HG03521 (cell line): ENCODE measurements around the gene IRF4.

Experiments used
- ATAC-seq: cut with Tn5 transposase; IDR thresholded peaks from one replicate; pipeline ENCODE4 v1.9.1; 2021; ENCODE audit warnings: mild to moderate bottlenecking, moderate library complexity; ENCODE audit not compliant: unreplicated experiment

Gene IRF4

DNA sequence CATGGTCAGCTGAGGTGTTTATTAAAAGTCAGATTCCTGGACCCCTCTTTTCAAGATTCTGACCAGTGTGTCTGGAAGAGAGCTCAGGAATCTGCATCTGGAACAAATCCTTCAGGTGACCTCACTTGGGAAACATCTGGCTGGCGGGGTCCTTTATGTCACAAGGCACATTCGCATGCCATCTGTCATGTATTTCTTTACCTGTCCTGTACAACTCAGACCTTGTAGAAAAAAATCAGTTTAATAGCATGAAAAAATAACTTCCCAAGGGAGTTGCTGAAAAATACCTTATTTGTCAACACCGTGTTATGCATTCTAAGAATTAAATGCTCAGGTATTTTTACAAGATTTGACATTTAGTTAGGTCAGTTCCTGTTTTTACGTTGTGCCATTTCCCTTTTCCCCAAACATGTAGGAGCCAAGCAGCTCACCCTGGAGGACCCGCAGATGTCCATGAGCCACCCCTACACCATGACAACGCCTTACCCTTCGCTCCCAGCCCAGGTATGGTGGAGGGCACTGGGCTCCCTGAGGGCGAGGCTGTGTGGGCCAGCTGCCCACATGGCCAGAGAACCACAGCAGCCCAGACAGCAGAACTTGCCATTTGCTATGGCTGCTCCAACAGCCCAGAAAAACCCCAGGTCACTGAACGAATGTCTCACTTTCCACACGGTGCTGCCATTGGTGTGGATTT, 4.0 kb downstream of the IRF4 start:
- ATAC-seq = no peak

DNA sequence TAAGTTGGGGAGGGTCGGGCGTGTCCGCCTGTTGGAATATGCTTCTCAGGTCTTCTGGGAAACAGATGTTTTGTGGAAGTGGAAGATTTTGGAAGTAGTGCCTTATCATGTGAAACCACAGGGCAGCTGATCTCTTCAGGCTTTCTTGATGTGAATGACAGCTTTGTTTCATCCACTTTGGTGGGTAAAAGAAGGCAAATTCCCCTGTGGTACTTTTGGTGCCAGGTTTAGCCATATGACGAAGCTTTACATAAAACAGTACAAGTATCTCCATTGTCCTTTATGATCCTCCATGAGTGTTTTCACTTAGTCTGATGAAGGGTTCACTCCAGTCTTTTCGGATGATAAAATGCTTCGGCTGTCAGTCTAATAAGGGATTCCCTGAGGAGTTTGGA, 4.6 kb downstream of the IRF4 start:
- ATAC-seq = no peak

DNA sequence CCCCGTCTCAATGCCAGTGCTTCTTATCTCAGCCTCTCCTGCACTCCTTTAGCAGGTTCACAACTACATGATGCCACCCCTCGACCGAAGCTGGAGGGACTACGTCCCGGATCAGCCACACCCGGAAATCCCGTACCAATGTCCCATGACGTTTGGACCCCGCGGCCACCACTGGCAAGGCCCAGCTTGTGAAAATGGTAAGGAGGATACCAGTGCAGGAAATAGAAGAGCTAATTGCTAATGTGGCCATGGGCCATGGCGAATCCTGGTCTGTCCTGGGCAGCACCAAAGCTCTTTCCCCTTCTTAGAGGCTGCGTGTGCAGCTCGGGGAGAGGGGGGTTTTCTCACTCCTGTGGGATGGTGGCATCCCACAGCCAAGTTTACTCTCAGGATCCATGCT, 5.5 kb downstream of the IRF4 start:
- no peak for ATAC-seq

DNA sequence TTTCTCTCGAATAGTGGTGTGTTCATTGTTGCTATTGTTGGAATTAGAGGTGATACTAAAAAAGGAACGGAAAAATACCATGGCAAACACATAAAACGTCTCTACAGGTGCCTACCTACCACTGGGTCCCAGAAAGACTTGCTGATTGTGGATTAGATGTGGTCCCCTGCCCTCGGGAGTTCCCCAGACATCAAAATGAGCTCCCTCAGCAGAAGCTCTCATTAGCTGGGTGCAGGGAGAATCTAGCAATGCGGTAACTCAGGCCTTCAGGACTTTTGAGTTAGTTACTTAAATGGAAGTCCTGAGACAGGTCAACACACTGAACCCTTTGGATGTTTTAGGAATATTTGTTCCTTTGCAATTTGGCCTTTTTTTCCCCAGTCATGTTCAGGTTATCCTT, 6.1 kb downstream of the IRF4 start:
- no peak for ATAC-seq

DNA sequence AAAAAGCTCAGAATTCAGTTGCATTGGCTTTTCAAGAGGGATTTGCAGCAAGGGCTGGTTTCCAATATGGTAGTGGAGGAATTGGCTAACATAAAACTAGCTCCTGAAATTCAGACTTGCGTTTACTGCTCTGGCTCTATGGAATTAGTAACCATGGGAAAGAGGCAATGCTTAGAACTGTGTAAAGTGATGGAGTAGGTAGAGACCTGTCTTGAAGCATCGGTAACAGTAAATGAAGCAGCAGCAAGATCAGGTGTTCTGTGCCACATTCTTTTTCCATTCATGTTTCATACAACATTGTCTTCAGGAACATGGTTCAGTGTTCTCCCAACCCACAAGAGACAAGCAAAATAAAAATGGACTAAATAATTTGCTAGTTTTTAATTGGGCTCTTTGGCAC, 6.5 kb downstream of the IRF4 start:
- no peak for ATAC-seq

DNA sequence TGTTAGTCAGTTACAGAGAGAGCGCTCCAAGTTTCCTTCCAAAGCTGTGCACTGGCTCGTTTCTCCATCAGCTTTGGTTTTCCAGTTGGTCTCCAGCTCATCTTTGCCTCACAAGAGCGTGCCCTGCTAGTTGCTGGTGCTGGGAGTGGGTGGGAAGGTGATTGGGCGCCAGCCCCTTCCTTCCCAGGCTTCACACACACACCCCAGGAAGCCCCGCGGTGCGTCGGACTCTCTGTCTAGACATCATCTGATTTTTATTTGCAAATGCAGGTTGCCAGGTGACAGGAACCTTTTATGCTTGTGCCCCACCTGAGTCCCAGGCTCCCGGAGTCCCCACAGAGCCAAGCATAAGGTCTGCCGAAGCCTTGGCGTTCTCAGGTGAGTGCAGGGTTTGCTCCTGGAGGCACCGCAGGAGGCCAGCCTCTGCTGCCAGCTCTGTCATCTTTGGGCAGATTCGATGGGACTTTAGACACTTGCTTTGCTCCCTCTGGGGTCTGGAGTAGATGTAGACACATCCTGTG, 7.1 kb downstream of the IRF4 start:
- ATAC-seq = no peak

DNA sequence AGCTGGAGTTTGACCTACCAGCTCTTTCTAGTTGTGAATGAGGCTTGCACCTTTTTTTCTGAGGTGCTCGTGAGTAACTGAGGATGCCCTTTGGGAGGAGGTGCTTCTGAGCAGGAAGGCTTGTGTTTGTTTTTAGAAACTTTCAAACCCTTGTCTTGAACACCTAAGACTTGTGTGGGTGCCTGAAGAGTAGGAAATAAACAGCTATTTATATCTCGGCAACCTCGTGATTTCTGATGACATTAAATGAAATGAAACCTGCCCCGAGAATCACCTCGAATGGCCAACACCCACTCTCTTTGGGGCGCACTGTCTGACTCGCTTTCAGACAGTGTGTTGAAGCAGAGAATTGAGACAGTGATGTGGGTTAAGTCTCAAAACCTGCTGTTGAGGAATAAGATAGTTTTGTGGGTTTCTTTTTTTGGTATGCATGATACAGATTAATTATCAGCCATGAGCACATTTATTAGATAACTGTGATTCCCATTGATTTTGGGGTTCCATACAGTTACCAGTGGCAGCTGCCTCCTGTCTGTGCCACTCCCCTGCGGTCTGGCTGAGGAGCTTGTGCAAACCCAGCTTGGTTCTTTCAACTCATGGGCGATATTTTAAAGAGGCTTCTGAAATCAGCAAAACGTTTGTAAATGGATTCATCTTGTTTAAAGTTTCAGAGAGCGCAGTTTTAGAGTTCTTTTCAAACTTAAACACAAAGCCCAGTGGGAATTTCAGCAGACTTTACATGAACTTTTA, 8.4 kb downstream of the IRF4 start:
- ATAC-seq = peak; percentile 51

DNA sequence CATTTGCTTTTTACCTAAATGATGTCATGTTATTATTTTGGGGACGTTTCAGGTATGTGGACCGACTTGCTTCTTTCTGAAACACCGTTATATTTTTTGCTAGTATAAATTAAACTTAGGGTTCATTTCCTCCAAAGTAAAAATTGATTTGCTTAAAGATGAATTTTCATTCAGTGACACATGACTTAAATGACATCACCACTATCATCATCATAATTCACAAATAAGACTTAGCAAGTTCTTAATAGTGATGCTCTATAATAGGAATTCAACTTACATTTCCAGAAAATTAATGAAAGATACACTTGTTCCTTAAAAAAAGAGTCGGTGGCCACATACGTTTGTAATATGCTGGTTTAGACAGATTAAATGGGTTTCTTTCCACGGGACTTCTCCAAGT, 9.3 kb downstream of the IRF4 start:
- ATAC-seq = no peak

DNA sequence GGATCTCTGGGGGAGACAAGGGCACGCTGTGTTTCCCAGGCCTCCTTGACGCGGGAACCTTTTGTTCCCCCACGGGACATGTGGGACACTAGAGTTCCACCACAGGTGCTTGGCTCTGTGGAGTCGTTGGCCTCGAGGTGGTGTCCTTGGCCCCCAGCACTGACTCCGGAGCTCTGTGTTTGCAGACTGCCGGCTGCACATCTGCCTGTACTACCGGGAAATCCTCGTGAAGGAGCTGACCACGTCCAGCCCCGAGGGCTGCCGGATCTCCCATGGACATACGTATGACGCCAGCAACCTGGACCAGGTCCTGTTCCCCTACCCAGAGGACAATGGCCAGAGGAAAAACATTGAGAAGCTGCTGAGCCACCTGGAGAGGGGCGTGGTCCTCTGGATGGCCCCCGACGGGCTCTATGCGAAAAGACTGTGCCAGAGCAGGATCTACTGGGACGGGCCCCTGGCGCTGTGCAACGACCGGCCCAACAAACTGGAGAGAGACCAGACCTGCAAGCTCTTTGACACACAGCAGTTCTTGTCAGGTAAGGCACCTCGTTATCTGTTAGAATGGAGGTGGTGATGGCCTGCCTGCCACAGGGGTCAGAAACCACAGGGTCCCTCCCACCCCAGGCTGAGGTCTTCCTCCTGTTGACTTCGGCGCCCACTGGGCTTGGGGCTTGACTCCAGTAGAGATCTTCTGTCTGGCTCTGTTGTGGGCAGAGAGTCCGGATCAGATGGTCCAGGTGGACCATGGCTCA, 9.9 kb downstream of the IRF4 start:
- ATAC-seq = no peak

DNA sequence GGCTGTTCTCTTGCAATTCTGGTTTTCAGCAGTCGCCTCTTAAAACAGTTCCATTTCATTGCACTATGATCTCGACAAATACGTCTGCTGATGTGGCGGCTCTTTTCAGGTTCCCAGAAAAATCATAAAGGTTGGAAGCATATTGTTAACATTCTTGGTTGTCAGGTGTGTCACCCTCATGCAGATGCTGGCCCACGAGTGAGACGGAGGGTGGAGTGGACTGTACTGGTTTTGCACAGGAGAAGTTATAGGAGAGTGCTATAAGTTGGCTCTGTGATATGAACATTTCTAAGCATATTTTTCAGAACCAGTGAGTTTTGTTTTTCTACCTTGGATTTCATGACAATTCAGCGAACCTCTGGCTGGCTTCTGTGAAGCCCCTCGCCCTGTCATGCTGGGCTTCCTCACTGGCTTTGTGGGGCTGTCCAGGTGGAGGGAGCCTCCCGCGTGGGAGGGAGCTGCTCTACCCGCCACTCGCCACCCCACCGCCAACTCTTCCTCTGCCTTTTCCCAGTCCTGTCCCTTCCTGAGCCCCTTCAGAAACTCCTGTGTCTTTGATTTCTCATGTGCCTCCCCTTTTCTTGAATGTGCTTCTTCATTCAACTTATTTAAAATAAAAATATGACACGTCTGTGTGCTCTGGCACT, 10.6 kb downstream of the IRF4 start:
- ATAC-seq = no peak

DNA sequence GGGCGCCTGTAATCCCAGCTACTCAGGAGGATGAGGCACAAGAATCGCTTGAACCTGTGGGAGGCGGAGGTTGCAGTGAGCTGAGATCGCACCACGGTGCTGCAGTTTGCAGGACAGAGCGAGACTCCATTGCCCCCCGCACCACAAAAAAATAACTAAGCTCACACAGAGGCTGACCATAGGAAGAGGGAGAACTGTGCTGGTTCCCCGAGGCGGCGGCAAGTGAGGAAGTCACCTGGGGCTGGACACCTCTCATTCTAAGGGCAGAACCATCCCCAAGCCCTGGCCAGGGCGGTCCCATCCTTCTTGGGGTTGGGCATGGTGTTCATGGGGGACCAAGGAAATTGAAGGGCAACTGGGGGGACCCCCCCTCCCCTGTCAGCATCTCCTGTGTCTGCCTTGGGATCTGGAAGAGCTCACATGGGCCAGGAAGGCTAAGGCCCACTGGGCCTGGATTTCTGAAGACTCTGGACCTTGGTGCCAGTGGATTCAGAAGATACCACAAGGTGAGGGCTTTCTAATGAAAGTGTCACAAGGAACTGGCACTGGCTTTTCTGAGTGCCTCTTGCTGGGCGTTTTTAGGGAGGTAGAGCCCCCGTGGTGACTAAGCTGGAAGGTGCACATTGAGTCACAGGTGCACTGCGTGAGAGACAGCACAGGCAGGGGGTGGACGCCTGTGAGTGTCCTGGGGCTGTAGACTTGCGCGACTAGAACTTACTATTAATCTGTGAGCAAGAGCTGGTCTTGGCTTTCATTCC, 11.5 kb downstream of the IRF4 start:
- no peak for ATAC-seq

DNA sequence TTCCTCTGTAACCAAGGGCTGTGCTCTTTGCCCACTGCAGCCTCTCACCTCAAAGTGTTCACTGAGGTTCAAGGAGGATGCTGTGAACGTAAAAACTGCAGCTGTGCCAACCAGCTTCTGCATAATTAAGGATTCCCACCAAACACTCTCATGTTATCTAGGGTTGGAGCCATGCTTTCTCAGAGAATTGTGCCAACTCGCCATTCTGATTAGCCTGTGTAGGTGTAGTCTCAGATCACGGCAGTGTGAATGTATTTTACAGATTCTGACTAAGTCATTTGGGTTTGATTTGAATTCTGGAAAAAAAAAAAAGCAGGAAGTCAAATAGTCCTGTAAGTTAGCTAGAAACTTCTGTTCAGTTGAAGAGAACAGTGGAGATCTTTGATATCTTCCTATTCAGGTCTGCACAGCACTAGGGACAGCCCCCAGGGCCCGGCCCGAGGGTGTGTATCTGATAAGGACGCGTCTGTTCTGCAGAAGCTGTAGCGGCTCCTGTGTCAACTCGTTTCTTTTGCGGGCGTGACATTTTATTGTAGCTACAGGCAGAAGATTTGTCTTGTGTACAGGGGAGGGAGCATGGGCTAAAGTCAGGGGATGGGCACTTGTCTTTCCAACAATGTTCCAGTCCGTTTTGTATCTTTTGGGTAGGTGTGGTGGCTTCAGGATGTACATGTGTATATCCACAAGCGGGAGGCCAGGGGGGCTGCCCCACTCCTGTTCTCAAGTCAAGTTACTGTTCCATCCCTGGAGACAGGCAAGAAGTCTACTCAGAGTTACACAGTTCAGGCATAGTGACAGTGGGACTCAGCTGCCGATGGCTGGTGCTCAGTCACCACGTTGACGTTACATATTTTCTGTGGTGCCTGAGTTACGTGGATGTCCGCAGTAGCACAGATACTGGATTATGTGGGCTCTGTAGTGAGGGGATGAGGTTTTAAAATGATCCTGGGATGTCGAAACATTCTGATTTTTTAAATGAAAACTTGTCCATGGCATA, 12.4 kb downstream of the IRF4 start:
- no peak for ATAC-seq

DNA sequence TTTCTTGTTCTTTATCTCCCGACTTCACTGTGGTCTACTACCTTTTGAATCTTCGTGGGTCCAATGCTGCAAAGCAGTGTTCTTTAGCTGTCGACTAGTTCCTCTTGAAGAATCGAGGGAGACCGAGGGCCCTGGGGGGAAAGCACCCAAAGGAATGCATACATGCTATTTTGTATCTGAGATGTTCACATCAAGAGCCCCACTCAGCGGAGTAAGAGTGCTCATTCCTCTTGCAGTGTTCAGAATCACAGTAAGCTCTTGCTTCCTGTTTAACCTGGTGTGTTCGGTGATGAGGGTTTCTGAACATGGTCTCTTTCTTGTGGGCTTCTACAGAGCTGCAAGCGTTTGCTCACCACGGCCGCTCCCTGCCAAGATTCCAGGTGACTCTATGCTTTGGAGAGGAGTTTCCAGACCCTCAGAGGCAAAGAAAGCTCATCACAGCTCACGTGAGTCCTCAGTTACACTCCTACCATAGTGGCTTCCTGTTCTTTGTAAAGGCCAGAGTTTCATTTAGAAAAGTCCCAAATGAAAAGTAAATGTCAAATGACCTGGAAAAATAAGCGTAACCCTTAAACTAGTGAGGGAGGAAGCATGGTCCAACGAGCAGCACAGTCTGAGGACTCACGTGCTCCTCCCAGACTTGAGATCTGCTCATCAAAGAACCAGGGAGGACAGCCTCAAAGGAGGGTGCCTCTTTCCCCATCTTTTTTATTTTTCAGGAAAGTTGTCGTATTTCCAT, 13.3 kb downstream of the IRF4 start:
- no peak for ATAC-seq

DNA sequence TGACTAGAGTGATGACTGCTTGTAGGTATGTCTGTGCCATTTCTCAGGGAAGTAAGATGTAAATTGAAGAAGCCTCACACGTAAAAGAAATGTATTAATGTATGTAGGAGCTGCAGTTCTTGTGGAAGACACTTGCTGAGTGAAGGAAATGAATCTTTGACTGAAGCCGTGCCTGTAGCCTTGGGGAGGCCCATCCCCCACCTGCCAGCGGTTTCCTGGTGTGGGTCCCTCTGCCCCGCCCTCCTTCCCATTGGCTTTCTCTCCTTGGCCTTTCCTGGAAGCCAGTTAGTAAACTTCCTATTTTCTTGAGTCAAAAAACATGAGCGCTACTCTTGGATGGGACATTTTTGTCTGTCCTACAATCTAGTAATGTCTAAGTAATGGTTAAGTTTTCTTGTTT, 16.6 kb downstream of the IRF4 start:
- ATAC-seq = no peak

DNA sequence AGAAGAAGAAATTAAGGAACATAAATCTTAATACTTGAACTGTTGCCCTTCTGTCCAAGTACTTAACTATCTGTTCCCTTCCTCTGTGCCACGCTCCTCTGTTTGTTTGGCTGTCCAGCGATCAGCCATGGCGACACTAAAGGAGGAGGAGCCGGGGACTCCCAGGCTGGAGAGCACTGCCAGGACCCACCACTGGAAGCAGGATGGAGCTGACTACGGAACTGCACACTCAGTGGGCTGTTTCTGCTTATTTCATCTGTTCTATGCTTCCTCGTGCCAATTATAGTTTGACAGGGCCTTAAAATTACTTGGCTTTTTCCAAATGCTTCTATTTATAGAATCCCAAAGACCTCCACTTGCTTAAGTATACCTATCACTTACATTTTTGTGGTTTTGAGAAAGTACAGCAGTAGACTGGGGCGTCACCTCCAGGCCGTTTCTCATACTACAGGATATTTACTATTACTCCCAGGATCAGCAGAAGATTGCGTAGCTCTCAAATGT, 17.1 kb downstream of the IRF4 start:
- ATAC-seq = no peak

DNA sequence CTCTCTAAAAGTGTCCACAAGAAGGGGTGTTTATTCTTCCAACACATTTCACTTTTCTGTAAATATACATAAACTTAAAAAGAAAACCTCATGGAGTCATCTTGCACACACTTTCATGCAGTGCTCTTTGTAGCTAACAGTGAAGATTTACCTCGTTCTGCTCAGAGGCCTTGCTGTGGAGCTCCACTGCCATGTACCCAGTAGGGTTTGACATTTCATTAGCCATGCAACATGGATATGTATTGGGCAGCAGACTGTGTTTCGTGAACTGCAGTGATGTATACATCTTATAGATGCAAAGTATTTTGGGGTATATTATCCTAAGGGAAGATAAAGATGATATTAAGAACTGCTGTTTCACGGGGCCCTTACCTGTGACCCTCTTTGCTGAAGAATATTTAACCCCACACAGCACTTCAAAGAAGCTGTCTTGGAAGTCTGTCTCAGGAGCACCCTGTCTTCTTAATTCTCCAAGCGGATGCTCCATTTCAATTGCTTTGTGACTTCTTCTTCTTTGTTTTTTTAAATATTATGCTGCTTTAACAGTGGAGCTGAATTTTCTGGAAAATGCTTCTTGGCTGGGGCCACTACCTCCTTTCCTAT, 17.9 kb downstream of the IRF4 start:
- no peak for ATAC-seq

DNA sequence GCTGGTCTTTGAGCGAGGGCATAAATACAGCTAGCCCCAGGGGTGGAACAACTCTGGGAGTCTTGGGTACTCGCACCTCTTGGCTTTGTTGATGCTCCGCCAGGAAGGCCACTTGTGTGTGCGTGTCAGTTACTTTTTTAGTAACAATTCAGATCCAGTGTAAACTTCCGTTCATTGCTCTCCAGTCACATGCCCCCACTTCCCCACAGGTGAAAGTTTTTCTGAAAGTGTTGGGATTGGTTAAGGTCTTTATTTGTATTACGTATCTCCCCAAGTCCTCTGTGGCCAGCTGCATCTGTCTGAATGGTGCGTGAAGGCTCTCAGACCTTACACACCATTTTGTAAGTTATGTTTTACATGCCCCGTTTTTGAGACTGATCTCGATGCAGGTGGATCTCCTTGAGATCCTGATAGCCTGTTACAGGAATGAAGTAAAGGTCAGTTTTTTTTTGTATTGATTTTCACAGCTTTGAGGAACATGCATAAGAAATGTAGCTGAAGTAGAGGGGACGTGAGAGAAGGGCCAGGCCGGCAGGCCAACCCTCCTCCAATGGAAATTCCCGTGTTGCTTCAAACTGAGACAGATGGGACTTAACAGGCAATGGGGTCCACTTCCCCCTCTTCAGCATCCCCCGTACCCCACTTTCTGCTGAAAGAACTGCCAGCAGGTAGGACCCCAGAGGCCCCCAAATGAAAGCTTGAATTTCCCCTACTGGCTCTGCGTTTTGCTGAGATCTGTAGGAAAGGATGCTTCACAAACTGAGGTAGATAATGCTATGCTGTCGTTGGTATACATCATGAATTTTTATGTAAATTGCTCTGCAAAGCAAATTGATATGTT, 19.2 kb downstream of the IRF4 start:
- ATAC-seq = no peak
